Measurements from ENCODE around the gene CTNND2. TPM values are rescaled to one million over a fixed set of nuclear protein-coding genes. Genes with fewer than 3 reads are reported as not detected.

CTNND2 gene
- total and polyA plus RNA-seq, 4 donors, result 0.05 to 0.50 (median 0.27) TPM

DNA sequence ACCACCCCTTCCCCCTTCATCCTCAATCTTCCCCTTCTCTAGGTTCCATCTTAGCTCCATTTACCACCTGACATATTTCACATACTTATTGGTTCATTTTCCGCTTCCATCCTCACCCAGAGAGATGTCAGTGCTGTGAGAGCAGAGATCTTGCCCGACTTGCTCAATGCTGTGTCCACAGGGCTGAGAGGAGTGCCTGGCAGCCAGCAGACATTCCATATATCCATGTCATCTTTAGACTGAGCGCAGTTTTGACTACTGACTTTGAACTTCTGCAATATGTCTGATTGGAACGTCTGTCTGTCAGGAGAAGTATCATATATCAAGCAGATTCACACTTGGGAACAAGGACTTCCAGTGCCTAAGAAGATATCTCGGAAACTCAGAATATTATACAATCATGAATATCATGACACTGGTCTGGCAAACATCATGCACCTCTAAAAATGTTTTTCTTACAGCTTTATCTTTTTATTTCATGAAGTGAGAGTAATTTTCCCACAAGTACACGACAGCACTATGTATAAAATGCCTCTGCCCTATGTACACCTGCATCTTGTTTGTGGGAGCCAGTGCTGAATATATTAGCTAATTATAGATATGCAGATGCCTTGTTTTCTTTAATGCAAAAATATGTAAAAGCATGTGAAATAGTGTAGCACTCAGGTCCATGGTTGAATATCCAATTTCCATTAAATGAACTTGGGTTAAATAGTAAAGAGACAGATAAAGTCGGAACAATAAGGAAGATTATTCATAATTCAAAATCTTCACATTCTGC, 689.2 kb downstream of the CTNND2 start (continued):
- TF ChIP-seq SP1 (IDR thresholded peaks at IDR 0.05) (no peak), NR2F2 (IDR thresholded peaks at IDR 0.05) (no peak)
- TF ChIP-seq, protein P1, sequence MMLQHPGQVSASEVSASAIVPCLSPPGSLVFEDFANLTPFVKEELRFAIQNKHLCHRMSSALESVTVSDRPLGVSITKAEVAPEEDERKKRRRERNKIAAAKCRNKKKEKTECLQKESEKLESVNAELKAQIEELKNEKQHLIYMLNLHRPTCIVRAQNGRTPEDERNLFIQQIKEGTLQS (IDR thresholded peaks at IDR 0.05), result no peak

DNA sequence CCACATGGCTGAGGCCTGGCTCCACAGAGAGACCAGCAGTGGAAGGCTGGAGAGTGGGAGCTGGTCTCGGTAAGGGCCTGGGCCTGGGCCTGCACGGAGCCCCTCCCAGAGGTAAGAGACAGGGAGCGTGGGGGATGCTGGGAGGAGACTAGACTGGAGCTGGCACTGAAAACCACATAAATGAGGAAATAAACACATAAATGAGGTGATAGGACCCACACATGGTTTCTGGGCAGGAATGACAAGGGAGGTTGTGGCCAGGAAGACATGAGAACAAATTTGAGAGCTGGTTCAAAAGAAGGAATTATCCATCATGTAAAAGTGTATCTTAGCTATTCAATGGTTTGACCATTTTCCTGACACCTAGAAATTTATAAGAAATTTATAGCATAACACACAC, 691.5 kb downstream of the CTNND2 start:
- H3K27me3 ChIP-seq (ENCODE audit: control insufficient read depth in 4 of 4, insufficient read depth in 4 of 4, low read length in 3 of 4), result no peaks in the 10 kb centered on the region
- 82% methylated on average over 3 of the region's 3 CpGs for WGBS
- no peak for TF ChIP-seq RAD21 (IDR thresholded peaks at IDR 0.05)
- TF ChIP-seq SP1 (IDR thresholded peaks at IDR 0.05), result no peak
- TF ChIP-seq, protein P2, sequence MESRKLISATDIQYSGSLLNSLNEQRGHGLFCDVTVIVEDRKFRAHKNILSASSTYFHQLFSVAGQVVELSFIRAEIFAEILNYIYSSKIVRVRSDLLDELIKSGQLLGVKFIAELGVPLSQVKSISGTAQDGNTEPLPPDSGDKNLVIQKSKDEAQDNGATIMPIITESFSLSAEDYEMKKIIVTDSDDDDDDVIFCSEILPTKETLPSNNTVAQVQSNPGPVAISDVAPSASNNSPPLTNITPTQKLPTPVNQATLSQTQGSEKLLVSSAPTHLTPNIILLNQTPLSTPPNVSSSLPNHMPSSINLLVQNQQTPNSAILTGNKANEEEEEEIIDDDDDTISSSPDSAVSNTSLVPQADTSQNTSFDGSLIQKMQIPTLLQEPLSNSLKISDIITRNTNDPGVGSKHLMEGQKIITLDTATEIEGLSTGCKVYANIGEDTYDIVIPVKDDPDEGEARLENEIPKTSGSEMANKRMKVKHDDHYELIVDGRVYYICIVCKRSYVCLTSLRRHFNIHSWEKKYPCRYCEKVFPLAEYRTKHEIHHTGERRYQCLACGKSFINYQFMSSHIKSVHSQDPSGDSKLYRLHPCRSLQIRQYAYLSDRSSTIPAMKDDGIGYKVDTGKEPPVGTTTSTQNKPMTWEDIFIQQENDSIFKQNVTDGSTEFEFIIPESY (IDR thresholded peaks at IDR 0.05), result no peak
- no peak for TF ChIP-seq TAF1 (conservative IDR thresholded peaks at IDR 0.05)
- TF ChIP-seq, protein P3, sequence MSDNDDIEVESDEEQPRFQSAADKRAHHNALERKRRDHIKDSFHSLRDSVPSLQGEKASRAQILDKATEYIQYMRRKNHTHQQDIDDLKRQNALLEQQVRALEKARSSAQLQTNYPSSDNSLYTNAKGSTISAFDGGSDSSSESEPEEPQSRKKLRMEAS (IDR thresholded peaks at IDR 0.05), result no peak
- TF ChIP-seq, protein P4, sequence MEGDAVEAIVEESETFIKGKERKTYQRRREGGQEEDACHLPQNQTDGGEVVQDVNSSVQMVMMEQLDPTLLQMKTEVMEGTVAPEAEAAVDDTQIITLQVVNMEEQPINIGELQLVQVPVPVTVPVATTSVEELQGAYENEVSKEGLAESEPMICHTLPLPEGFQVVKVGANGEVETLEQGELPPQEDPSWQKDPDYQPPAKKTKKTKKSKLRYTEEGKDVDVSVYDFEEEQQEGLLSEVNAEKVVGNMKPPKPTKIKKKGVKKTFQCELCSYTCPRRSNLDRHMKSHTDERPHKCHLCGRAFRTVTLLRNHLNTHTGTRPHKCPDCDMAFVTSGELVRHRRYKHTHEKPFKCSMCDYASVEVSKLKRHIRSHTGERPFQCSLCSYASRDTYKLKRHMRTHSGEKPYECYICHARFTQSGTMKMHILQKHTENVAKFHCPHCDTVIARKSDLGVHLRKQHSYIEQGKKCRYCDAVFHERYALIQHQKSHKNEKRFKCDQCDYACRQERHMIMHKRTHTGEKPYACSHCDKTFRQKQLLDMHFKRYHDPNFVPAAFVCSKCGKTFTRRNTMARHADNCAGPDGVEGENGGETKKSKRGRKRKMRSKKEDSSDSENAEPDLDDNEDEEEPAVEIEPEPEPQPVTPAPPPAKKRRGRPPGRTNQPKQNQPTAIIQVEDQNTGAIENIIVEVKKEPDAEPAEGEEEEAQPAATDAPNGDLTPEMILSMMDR (IDR thresholded peaks at IDR 0.05; ENCODE audit: low read depth, low read length, missing input control), result no peak
- TF ChIP-seq EGR1 (IDR thresholded peaks at IDR 0.05; ENCODE audit: low read depth in 2 of 2), result no peak
- no peak for TF ChIP-seq GABPA (IDR thresholded peaks at IDR 0.05 in 1 of 2, conservative IDR thresholded peaks at IDR 0.05 in 1 of 2)
- TF ChIP-seq HNF4G (IDR thresholded peaks at IDR 0.05), result no peak
- TF ChIP-seq FOXA2 (IDR thresholded peaks at IDR 0.05), result no peak
- TF ChIP-seq, protein P5, sequence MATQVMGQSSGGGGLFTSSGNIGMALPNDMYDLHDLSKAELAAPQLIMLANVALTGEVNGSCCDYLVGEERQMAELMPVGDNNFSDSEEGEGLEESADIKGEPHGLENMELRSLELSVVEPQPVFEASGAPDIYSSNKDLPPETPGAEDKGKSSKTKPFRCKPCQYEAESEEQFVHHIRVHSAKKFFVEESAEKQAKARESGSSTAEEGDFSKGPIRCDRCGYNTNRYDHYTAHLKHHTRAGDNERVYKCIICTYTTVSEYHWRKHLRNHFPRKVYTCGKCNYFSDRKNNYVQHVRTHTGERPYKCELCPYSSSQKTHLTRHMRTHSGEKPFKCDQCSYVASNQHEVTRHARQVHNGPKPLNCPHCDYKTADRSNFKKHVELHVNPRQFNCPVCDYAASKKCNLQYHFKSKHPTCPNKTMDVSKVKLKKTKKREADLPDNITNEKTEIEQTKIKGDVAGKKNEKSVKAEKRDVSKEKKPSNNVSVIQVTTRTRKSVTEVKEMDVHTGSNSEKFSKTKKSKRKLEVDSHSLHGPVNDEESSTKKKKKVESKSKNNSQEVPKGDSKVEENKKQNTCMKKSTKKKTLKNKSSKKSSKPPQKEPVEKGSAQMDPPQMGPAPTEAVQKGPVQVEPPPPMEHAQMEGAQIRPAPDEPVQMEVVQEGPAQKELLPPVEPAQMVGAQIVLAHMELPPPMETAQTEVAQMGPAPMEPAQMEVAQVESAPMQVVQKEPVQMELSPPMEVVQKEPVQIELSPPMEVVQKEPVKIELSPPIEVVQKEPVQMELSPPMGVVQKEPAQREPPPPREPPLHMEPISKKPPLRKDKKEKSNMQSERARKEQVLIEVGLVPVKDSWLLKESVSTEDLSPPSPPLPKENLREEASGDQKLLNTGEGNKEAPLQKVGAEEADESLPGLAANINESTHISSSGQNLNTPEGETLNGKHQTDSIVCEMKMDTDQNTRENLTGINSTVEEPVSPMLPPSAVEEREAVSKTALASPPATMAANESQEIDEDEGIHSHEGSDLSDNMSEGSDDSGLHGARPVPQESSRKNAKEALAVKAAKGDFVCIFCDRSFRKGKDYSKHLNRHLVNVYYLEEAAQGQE (IDR thresholded peaks at IDR 0.05), result no peak
- TF ChIP-seq HNF4A (conservative IDR thresholded peaks at IDR 0.05), result no peak
- no peak for TF ChIP-seq JUND (IDR thresholded peaks at IDR 0.05)
- no peak for TF ChIP-seq FOXA1 (IDR thresholded peaks at IDR 0.05)
- no peak for TF ChIP-seq YY1 (IDR thresholded peaks at IDR 0.05)
- no peak overlapping the region for H3K9ac ChIP-seq (ENCODE audit: low read depth in 1 of 2, low read length in 2 of 2)
- peaks cover 0 to 4% (median 0%) of the 10 kb centered on the region in 4 donors for H3K9me3 ChIP-seq (ENCODE audit: control insufficient read depth in 4 of 4, low read length in 3 of 4)
- no peak for DNase-seq (ENCODE audit: low spot score)
- no peak overlapping the region for H3K4me3 ChIP-seq (ENCODE audit: low read depth in 1 of 3, low read length in 3 of 3)
- H3K27ac ChIP-seq (ENCODE audit: low read depth in 1 of 2, low read length in 2 of 2), result no peak overlapping the region
- H3K4me1 ChIP-seq (ENCODE audit: control insufficient read depth in 4 of 4, insufficient read depth in 4 of 4, low read length in 3 of 4), result no peaks in the 10 kb centered on the region
- no peaks in the 10 kb centered on the region for H3K36me3 ChIP-seq (ENCODE audit: control insufficient read depth in 4 of 4, insufficient read depth in 3 of 4, low read depth in 1 of 4, low read length in 3 of 4)
